Left renal cortex interstitium (tissue), 4 donors: Measurements from ENCODE around the gene SLC27A2. TPM values are rescaled to one million over a fixed set of nuclear protein-coding genes. Genes with fewer than 3 reads are reported as not detected.
"Not testable (repeated sequence)": the region's sequence is repeated elsewhere in the genome, so short reads cannot be mapped to it uniquely, and the experiment has no call there.

Experiments
- DNase-seq, 4 donors: peaks; one replicate each; pipeline ENCODE4 v3.0.0-alpha.2; 2013; ENCODE audit warnings: low read depth in 4 of 4, low spot score in 2 of 4, missing footprints in 1 of 4
- polyA plus RNA-seq, 4 donors: library from polyadenylated mRNA; unstranded; fragments of 120-200 nt; gene quantifications; one replicate each; pipeline ENCODE4 v1.2.1, GENCODE V29; 2013; ENCODE audit not compliant: insufficient read length in 4 of 4

The SLC27A2 gene
- polyA plus RNA-seq, 4 donors, result 38.5 to 66.1 (median 48.0) TPM

- not testable (repeated sequence) for DNase-seq
Measured at GRCh38 chr15:50188793-50189192, 6.8 kb downstream of the SLC27A2 start.

- DNase-seq, result no peak
Measured at GRCh38 chr15:50189633-50190032, 7.6 kb downstream of the SLC27A2 start.

- DNase-seq, result no peak
Measured at GRCh38 chr15:50190166-50190570, 8.2 kb downstream of the SLC27A2 start.

GRCh38 chr15:50190723-50191122 is 8.7 kb downstream of the SLC27A2 start:
- no peak for DNase-seq

GRCh38 chr15:50192164-50192563 is 10.2 kb downstream of the SLC27A2 start:
- no peak for DNase-seq

GRCh38 chr15:50192926-50193620 is 11.1 kb downstream of the SLC27A2 start:
- no peak for DNase-seq

GRCh38 chr15:50202003-50202402 is 20.0 kb downstream of the SLC27A2 start:
- DNase-seq, result no peak

- no peak for DNase-seq
Measured at GRCh38 chr15:50206020-50206419, 24.0 kb downstream of the SLC27A2 start.

GRCh38 chr15:50209809-50210208 is 27.8 kb downstream of the SLC27A2 start:
- DNase-seq, result no peak

GRCh38 chr15:50210462-50211157 is 28.6 kb downstream of the SLC27A2 start:
- no peak for DNase-seq

- no peak for DNase-seq
Measured at GRCh38 chr15:50218291-50218690, 36.3 kb downstream of the SLC27A2 start.

GRCh38 chr15:50218691-50219090 is 36.7 kb downstream of the SLC27A2 start:
- DNase-seq, result no peak

- no peak for DNase-seq
Measured at GRCh38 chr15:50219820-50220219, 37.8 kb downstream of the SLC27A2 start.

GRCh38 chr15:50222181-50222580 is 40.2 kb downstream of the SLC27A2 start:
- DNase-seq, result no peak

GRCh38 chr15:50224606-50225005 is 42.6 kb downstream of the SLC27A2 start:
- no peak for DNase-seq

GRCh38 chr15:50225057-50225456 is 43.1 kb downstream of the SLC27A2 start:
- DNase-seq, result no peak

- no peak for DNase-seq
Measured at GRCh38 chr15:50225938-50226337, 43.9 kb downstream of the SLC27A2 start.

- no peak for DNase-seq
Measured at GRCh38 chr15:50227076-50227475, 45.1 kb downstream of the SLC27A2 start.

GRCh38 chr15:50228866-50229265 is 46.9 kb downstream of the SLC27A2 start:
- no peak for DNase-seq

GRCh38 chr15:50229336-50229735 is 47.3 kb downstream of the SLC27A2 start:
- no peak for DNase-seq

GRCh38 chr15:50231761-50232160 is 49.8 kb downstream of the SLC27A2 start:
- no peak for DNase-seq

GRCh38 chr15:50232791-50233190 is 50.8 kb downstream of the SLC27A2 start:
- DNase-seq, result no peak
